Jurkat, Clone E6-1 (cell line): Measurements from ENCODE around the gene TTC24.
"Not testable (repeated sequence)": the region's sequence is repeated elsewhere in the genome, so short reads cannot be mapped to it uniquely, and the experiment has no call there.

Experiments
- DNase-seq: peaks from one replicate; pipeline ENCODE4 v3.0.0-alpha.2; 2011; ENCODE audit warnings: low read depth, low spot score
- H3K4me3 ChIP-seq: 2 replicates; pipeline ENCODE4 v1.5.1; 2011; ENCODE audit warnings: mild to moderate bottlenecking, low read length, control low read depth, moderate library complexity

The TTC24 gene

DNA sequence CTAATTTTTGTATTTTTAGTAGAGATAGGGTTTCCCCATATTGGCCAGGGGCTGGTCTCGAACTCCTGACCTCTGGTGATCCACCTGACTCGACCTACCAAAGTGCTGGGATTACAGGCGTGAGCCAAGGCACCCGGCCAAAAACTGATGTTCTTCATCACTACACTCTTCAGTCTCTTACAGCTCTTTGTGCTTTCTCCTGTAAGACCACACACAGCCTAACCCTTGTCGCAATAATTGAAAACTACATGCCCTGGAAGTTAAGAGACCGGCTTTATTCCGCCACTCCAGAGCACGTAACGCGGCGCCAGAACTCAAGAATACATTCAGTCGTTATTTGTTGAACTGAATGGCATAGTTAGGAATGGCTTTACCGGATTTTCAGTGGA, 21.2 kb downstream of the TTC24 start:
- H3K4me3 ChIP-seq: peak overlapping the region; percentile 78
- no peak for DNase-seq

DNA sequence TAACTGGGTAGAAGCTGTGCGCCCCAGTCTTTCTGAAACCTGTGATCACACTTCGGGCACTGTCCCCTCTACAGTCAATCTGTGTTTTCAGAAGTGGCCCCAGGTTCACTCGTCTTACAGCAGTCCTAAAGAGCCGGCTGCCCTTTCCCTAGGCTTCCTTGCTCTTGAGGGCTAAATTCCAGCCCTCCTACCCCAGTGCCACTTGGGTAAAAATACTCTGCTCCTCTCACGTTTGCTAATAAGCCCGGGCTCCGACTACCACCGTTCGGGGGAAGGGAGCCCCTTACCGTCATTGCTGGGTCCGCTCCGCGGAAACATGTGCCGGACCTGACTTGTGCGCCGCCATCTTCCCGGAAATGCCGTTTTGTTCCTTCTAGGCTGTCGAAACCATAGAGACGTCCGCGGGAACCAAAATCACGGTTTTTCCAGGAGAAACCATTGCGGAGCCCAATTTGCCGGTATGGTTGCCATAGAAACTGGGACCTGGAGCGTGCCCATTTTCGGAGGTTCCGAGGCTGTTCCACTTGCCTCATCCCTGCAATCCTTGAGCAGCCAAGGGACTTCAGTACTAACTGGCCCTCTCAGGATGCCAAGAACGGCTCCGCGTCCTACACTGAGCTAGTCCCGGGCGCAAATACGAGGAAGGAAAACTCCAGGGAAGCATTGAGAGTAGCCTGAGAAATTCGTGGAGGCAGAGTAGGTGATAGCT, 21.8 kb downstream of the TTC24 start, which contains the start of gene GPATCH4:
Gene GPATCH4, minus strand, starts transcription at position 358 of the 709 bp plus-strand sequence.
- peak; percentile 81 for DNase-seq
- H3K4me3 ChIP-seq: peak within 1 kb of the TSS; percentile 78

- no peak for DNase-seq
These were observed 22.4 kb downstream of the TTC24 start for GRCh38 chr1:156601892-156602291.

GRCh38 chr1:156602557-156602993, 23.1 kb downstream of the TTC24 start:
- H3K4me3 ChIP-seq: no peak overlapping the region
- no peak for DNase-seq

More at GRCh38 chr1:156601892-156602291, 22.4 kb downstream of the TTC24 start:
- peak overlapping the region; percentile 78 for H3K4me3 ChIP-seq

DNA sequence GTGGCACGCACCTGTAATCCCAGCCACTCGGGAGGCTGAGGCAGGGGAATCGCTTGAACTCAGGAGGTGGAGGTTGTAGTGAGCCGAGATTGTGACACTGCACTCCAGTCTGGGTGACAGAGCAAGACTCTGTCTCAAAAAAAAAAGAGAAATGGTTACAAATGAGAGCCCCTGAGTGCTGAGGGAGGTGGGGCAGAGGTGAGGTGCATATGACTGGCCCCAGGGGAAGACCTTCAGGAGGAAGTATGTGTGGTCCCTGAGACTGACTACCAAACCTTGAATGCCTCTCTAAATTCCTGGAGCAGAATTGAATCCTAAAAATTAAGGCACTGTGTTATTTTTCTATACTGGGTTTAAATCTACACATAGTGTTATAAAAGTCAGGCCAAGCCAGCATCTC, 27.8 kb downstream of the TTC24 start:
- not testable (repeated sequence) for DNase-seq, H3K4me3 ChIP-seq

DNA sequence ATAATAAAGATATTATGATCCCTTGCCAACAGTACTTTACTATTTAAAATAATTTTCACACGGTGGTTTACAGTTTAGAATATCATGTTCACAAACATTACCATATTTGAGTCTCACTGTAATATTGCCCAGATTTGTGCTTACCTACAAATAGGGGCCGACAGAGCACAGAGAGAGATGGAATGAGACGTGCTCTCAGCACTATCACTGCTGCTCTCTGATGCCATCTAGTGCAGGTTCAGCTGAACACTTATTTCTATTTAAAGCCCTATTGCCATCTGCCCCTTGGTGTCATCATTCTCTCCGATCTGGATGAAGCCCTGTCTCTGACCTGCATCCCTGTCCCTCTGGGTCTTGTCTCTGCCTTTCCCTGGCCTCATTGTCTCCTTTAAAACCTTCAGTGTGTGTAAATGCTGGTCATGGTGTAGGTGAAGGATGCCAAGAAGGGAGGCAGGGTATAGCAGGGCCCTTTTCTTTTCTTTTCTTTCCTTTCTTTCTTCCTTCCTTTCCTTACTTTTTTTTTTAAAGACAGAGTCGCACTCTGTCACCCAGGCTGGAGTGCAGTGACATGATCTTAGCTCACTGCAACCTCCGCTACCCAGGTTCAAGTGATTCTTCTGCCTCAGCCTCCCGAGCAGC, 28.6 kb downstream of the TTC24 start:
- DNase-seq: peak; percentile 82
- no peak overlapping the region for H3K4me3 ChIP-seq

DNA sequence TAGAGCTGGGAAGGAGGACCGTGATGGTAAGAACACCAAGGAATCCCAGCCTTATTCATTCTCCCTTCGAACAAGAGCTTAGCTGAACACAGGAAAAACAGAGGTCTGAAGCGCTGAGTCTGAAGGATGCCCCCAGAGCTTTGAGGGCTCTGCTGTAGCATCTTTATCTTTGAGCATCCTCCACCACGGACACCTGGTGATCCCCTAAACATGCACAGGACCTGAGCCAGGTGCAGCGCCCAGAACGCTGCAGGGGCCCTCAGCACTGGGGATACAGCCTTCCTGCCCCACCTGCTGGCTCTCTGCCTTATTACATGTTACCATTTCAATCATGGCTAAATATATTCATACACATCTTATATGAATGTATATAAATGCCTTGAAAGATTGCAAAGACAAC, 29.5 kb downstream of the TTC24 start:
- H3K4me3 ChIP-seq: no peak overlapping the region
- no peak for DNase-seq

- not testable (repeated sequence) for H3K4me3 ChIP-seq, DNase-seq
These were observed 30.5 kb downstream of the TTC24 start for GRCh38 chr1:156610072-156610471.

- no peak overlapping the region for H3K4me3 ChIP-seq
- DNase-seq: no peak
These were observed 33.1 kb downstream of the TTC24 start for GRCh38 chr1:156612666-156613065.

GRCh38 chr1:156615946-156616345, 36.4 kb downstream of the TTC24 start:
- no peak overlapping the region for H3K4me3 ChIP-seq
- no peak for DNase-seq

- no peak for DNase-seq
- no peak overlapping the region for H3K4me3 ChIP-seq
These were observed 36.9 kb downstream of the TTC24 start for GRCh38 chr1:156616463-156616862.

GRCh38 chr1:156618853-156619581, 39.5 kb downstream of the TTC24 start, which contains the start of gene HAPLN2:
Gene HAPLN2 (plus strand): TSS chr1:156619415. CDS start chr1:156623491, 4,076 bp downstream.
- DNase-seq: no peak
- H3K4me3 ChIP-seq: no peak within 1 kb of the TSS

DNA sequence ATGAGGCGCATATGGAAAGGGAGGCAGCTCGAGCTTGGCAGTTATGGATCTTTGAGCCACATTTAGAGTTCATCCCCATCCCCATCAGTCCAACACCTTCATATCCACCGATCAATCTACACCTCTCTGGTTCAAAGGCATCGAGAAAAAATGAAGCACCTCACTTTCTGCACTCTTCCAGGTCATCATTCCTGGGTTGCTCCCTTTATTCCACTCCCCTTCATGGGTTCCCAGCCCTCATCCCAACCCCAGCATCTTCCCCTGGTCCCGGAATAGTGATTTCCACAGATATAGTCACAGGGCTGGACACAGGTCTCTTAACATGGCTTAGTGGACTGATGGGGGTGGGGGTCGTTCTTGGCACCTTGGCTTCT, 40.0 kb downstream of the TTC24 start:
- H3K4me3 ChIP-seq: no peak overlapping the region
- DNase-seq: no peak

DNA sequence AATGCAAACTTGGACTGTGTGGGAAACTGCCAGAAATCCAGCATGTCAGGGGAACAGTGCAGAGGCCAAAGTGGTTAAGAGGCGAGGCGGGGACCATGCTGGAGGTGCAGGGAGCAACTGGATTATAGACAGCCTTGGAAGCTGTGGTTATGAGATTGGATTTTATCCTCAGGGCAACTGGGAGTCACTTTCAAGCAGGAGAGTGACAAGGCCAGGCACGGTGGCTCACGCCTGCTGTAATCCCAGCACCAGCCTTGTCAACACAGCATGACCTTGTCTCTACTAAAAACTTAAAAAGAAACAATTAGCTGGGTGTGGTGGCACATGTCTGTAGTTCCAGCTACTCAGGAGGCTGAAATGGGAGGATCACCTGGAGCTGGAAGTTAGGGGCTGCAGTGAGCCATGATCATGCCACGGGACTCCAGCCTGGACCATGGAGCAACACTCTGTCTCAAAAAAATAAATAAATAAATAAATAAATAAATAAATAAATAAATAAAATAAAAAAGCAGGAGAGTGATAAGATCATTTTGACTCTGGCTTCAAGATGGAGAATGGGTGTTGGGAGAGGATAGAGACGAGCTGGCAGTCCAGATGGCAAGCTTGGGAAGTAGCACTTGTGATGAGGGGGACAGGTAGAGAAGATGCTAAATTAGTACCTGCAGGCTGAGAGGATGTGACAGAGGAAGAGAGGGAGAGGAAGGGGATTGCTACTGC, 43.2 kb downstream of the TTC24 start:
- no peak for DNase-seq
- no peak overlapping the region for H3K4me3 ChIP-seq

DNA sequence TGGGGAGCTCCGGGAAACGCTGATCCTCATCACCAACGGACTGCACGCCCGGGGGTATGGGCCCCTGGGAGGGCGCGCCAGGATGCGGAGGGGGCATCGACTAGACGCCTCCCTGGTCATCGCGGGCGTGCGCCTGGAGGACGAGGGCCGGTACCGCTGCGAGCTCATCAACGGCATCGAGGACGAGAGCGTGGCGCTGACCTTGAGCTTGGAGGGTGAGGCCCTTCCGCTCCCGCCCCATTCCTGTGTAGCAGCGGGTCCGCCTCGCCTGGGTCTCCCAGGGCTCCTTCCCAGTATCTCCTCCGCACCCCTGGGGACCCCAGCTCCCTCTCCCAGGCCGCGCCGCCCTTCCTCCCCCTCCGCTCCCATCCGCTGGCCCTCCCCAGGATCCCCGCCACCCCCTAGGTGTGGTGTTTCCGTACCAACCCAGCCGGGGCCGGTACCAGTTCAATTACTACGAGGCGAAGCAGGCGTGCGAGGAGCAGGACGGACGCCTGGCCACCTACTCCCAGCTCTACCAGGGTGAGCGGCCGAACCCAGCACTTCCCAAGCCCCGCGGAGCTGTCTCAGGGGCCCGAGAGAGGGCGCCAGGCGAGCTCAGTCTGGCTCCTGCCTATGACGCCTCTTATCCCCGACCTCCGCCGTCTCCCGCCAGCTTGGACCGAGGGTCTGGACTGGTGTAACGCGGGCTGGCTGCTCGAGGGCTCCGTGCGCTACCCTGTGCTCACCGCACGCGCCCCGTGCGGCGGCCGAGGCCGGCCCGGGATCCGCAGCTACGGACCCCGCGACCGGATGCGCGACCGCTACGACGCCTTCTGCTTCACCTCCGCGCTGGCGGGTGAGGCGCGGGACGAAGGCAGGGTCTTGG, 44.7 kb downstream of the TTC24 start:
- peak overlapping the region; percentile 33 for H3K4me3 ChIP-seq
- no peak for DNase-seq

GRCh38 chr1:156624814-156625435, 45.4 kb downstream of the TTC24 start:
- DNase-seq: no peak
- peak overlapping the region; percentile 33; the same call in 1 of the 2 replicates for H3K4me3 ChIP-seq

GRCh38 chr1:156625436-156626078, 46.0 kb downstream of the TTC24 start:
- DNase-seq: peak; percentile 39
- no peak overlapping the region for H3K4me3 ChIP-seq

- H3K4me3 ChIP-seq: no peak overlapping the region
- no peak for DNase-seq
These were observed 46.5 kb downstream of the TTC24 start for GRCh38 chr1:156626079-156626438.
